Glutamatergic neuron (in vitro differentiated cells): Measurements from ENCODE around the gene ANGEL1. TPM values are rescaled to one million over a fixed set of nuclear protein-coding genes. Genes with fewer than 3 reads are reported as not detected.

Experiments
- DNase-seq: peaks from one replicate; pipeline ENCODE4 v3.0.0; 2022
- H3K27ac Mint-ChIP-seq: one replicate; pipeline ENCODE4 v1.8.0; 2020; ENCODE audit warnings: mild to moderate bottlenecking, mixed read lengths, inconsistent platforms; ENCODE audit not compliant: unreplicated experiment
- H3K27me3 Mint-ChIP-seq: one replicate; pipeline ENCODE4 v1.8.0; 2020; ENCODE audit warnings: mild to moderate bottlenecking, moderate library complexity, mixed read lengths, inconsistent platforms; ENCODE audit not compliant: unreplicated experiment
- H3K36me3 Mint-ChIP-seq: one replicate; pipeline ENCODE4 v1.8.0; 2020; ENCODE audit warnings: mild to moderate bottlenecking, mixed read lengths, inconsistent platforms; ENCODE audit not compliant: unreplicated experiment
- H3K4me1 Mint-ChIP-seq: one replicate; pipeline ENCODE4 v1.8.0; 2020; ENCODE audit warnings: mild to moderate bottlenecking, low read depth, mixed read lengths, inconsistent platforms; ENCODE audit not compliant: unreplicated experiment
- H3K4me3 Mint-ChIP-seq: one replicate; pipeline ENCODE4 v1.8.0; 2020; ENCODE audit warnings: mild to moderate bottlenecking, mixed read lengths, inconsistent platforms; ENCODE audit not compliant: unreplicated experiment
- H3K9me3 Mint-ChIP-seq: one replicate; pipeline ENCODE4 v1.8.0; 2020; ENCODE audit warnings: mild to moderate bottlenecking, moderate library complexity, mixed read lengths, inconsistent platforms; ENCODE audit not compliant: unreplicated experiment
- total RNA-seq: library from RNA; stranded (reverse); fragmentation: NEBNext Ultra II Directional; extraction: Animal tissue kit (Norgen Biotek cat#: 25700); gene quantifications from one replicate; pipeline ENCODE4 v1.2.1, GENCODE V29; 2021; ENCODE audit not compliant: unreplicated experiment
- TF ChIP-seq, protein P1 (sequence below): fragments of 200-600 bp; sonication (generic); IDR thresholded peaks from one replicate; pipeline ENCODE4 v1.5.0; 2021; ENCODE audit not compliant: partially characterized antibody, unreplicated experiment

Gene ANGEL1
- total RNA-seq, 1 donor from 2014 or later, result 13.6 TPM

DNA sequence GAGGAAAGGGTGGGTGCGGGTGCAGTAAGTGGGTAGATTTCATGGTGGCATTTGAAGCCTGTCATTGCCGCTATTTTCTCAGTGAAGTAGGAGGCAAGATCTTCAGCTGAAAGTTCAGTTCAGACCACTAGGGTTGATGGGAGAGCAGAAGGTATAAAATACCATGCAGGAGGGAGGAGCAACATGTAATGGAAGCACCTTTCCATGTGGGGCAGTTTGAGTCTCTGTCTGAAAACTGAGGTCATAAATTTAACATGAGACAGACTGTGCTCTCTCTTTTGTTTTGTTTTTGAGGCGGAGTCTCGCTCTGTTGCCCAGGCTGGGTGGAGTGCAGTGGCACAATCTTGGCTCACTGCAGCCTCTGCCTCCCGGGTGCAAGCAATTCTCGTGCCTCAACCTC is 36.2 kb upstream of the ANGEL1 start:
- H3K4me3 Mint-ChIP-seq, result no peak overlapping the region
- H3K9me3 Mint-ChIP-seq, result peaks cover 4% of the 10 kb centered on the region
- no peaks in the 10 kb centered on the region for H3K36me3 Mint-ChIP-seq
- no peaks in the 10 kb centered on the region for H3K27me3 Mint-ChIP-seq
- no peak overlapping the region for H3K27ac Mint-ChIP-seq
- TF ChIP-seq, protein P1, sequence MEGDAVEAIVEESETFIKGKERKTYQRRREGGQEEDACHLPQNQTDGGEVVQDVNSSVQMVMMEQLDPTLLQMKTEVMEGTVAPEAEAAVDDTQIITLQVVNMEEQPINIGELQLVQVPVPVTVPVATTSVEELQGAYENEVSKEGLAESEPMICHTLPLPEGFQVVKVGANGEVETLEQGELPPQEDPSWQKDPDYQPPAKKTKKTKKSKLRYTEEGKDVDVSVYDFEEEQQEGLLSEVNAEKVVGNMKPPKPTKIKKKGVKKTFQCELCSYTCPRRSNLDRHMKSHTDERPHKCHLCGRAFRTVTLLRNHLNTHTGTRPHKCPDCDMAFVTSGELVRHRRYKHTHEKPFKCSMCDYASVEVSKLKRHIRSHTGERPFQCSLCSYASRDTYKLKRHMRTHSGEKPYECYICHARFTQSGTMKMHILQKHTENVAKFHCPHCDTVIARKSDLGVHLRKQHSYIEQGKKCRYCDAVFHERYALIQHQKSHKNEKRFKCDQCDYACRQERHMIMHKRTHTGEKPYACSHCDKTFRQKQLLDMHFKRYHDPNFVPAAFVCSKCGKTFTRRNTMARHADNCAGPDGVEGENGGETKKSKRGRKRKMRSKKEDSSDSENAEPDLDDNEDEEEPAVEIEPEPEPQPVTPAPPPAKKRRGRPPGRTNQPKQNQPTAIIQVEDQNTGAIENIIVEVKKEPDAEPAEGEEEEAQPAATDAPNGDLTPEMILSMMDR, result no peak
- no peaks in the 10 kb centered on the region for H3K4me1 Mint-ChIP-seq
- no peak for DNase-seq

DNA sequence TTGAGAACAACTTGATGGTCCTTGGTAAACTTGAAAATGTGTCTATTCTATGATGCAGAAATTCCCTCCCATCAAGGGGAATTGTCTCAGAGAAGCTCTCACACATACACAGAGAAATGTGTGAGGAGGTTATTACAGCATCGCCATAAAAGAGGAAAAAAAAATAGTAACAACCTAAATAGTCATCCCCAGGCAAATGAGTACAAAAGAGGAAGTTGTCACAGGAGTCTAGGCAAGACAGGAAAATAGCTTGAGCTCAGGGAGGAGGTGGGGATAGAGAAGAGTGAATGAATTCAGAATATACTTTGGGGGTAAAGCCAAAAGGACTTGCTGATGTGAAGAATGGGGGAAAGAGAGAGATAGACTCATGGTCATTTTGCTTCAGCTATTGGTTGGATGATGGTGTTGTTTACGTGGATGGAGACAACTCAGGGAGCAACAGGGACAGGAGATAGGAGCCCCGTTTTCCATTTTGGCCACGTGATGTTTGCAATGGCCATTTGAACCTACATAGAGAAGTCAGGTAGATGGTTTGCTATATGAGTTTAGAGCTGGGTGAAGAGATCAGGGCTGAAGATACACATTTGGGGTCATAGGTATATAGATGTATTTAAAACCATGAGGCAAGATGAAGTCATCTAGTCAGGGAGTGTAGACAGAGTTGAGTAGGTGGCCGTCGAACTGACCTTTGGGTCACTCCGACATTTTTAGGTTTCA is 33.8 kb upstream of the ANGEL1 start:
- Mint-ChIP-seq H3K27ac (no peak overlapping the region), H3K27me3 (no peaks in the 10 kb centered on the region), H3K36me3 (no peaks in the 10 kb centered on the region), H3K4me1 (no peaks in the 10 kb centered on the region), H3K4me3 (no peak overlapping the region), H3K9me3 (peaks cover 4% of the 10 kb centered on the region)
- DNase-seq, result no peak
- TF ChIP-seq, protein P1, result no peak

DNA sequence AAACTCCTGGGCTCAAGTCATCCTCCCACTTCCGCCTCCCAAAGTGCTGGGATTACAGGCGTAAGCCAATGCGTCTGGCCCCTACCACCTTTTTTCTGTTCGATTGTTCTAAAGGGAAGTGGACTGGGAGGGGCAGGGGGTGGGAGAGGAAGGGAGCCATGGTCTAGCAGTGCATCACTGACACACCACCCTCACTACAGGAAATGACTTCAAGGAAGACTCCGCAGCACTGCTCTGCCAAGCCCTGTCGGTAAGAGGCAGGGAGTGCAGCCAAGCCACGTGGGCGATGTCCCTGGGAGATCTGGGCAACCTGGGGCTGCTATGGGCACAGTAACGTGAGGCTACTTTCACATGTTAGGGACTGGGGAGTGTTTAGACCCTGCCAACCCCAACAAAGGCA is 31.5 kb upstream of the ANGEL1 start:
- TF ChIP-seq, protein P1, result no peak
- Mint-ChIP-seq H3K4me3 (no peak overlapping the region), H3K27ac (no peak overlapping the region), H3K9me3 (peaks cover 4% of the 10 kb centered on the region), H3K4me1 (no peaks in the 10 kb centered on the region), H3K36me3 (no peaks in the 10 kb centered on the region), H3K27me3 (no peaks in the 10 kb centered on the region)
- DNase-seq, result no peak

DNA sequence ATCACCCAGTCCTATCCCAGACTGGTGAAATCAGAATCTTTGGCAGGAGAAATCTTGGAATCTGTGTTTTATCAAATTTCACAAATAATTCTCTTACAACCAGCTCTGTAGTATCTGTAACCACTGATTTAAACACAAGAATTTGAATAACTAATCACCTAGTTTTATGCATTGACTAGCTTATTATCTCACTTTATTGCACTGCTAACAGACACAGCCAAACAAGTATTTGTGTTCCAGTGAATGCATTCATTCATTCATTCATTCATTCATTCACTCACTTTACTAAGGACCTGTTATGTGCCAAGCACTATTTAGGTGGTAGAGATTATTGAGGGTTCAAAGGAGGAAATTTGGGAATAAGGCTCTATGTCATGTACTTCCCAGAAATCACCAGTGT is 29.7 kb upstream of the ANGEL1 start:
- peaks cover 4% of the 10 kb centered on the region for H3K9me3 Mint-ChIP-seq
- TF ChIP-seq, protein P1, result no peak
- H3K36me3 Mint-ChIP-seq, result peaks cover 3% of the 10 kb centered on the region
- no peaks in the 10 kb centered on the region for H3K4me1 Mint-ChIP-seq
- no peak overlapping the region for H3K4me3 Mint-ChIP-seq
- no peak for DNase-seq
- no peaks in the 10 kb centered on the region for H3K27me3 Mint-ChIP-seq
- H3K27ac Mint-ChIP-seq, result no peak overlapping the region

DNA sequence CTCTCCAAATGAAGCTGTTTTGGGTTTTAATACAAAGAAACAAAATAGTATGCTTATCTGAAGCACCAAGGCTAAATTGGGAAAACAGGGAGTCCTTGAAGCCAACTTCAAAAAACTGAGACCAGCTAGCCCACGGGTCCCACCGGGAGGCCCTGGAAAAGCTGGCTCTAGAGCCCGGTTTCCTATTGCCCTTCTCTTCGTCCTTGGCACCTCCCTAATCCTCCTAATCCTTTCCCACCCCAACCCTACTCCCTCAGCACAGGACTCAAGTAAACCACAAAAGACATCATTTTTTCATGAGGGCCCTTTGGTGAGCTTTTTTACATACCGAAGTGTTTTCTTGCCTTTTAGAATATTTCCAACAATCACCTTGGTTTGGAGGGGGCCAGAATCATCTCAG is 24.8 kb upstream of the ANGEL1 start:
- no peak for DNase-seq
- TF ChIP-seq, protein P1, result no peak
- H3K36me3 Mint-ChIP-seq, result peaks cover 6% of the 10 kb centered on the region
- no peaks in the 10 kb centered on the region for H3K27me3 Mint-ChIP-seq
- no peaks in the 10 kb centered on the region for H3K9me3 Mint-ChIP-seq
- no peak overlapping the region for H3K27ac Mint-ChIP-seq
- peaks cover 3% of the 10 kb centered on the region for H3K4me1 Mint-ChIP-seq
- H3K4me3 Mint-ChIP-seq, result no peak overlapping the region
